ENCODE data around the gene IFI44L. TPM values are rescaled to one million over a fixed set of nuclear protein-coding genes. Genes with fewer than 3 reads are reported as not detected.

IFI44L gene
- total RNA-seq, 3 donors from 2014 or later (not counting 1 experiment from before 2014, with no cell fraction given) = 5.2 to 12.6 (median 6.7) TPM

DNA sequence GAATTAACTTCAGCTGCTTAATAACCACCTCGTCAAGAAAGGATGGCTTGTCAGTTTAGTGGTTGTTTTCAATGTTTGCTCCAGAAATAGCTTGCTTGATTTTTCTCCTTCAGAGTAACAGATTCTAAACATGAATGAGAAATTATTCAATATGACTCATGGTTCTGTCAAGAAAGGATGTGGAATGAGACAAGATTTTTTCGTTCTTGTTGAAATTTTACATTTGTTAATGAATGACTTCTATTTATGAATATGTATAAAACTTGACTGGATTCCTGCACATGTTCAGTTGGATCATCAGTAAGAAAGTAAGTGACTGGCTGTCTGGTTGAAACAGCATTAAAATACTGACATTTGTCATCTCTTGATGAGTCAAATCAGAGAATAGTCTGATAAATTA, 67.7 kb downstream of the IFI44L start:
- no peak overlapping the region for H3K4me3 Mint-ChIP-seq
- Histone ChIP-seq H3K9me3 (ENCODE audit: control insufficient read depth, insufficient read depth, low read length) (no peaks in the 10 kb centered on the region), H3K4me3 (ENCODE audit: low read length) (no peak overlapping the region), H3K4me1 (ENCODE audit: control insufficient read depth, insufficient read depth, low read length) (no peaks in the 10 kb centered on the region), H3K36me3 (ENCODE audit: control insufficient read depth, insufficient read depth, low read length) (no peaks in the 10 kb centered on the region), H3K27ac (ENCODE audit: low read length) (no peak overlapping the region), H3K27me3 (ENCODE audit: control insufficient read depth, insufficient read depth, low read length) (no peaks in the 10 kb centered on the region)
- DNase-seq (no peak), ATAC-seq (no peak)
- H3K9me3 Mint-ChIP-seq = no peaks in the 10 kb centered on the region
- TF ChIP-seq, protein P1, sequence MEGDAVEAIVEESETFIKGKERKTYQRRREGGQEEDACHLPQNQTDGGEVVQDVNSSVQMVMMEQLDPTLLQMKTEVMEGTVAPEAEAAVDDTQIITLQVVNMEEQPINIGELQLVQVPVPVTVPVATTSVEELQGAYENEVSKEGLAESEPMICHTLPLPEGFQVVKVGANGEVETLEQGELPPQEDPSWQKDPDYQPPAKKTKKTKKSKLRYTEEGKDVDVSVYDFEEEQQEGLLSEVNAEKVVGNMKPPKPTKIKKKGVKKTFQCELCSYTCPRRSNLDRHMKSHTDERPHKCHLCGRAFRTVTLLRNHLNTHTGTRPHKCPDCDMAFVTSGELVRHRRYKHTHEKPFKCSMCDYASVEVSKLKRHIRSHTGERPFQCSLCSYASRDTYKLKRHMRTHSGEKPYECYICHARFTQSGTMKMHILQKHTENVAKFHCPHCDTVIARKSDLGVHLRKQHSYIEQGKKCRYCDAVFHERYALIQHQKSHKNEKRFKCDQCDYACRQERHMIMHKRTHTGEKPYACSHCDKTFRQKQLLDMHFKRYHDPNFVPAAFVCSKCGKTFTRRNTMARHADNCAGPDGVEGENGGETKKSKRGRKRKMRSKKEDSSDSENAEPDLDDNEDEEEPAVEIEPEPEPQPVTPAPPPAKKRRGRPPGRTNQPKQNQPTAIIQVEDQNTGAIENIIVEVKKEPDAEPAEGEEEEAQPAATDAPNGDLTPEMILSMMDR (IDR thresholded peaks at IDR 0.05) = no peak
- H3K27ac Mint-ChIP-seq = no peak overlapping the region
- no peaks in the 10 kb centered on the region for H3K36me3 Mint-ChIP-seq
- intact Hi-C loops (cut with micrococcal nuclease) = no loop called here
- 61% methylated on average over 2 of the region's 2 CpGs for WGBS (ENCODE audit: insufficient coverage)
- no peaks in the 10 kb centered on the region for H3K4me1 Mint-ChIP-seq
- H3K27me3 Mint-ChIP-seq (ENCODE audit: low read depth in 2 of 2) = peaks cover 12 to 16% of the 10 kb centered on the region in 2 donors

DNA sequence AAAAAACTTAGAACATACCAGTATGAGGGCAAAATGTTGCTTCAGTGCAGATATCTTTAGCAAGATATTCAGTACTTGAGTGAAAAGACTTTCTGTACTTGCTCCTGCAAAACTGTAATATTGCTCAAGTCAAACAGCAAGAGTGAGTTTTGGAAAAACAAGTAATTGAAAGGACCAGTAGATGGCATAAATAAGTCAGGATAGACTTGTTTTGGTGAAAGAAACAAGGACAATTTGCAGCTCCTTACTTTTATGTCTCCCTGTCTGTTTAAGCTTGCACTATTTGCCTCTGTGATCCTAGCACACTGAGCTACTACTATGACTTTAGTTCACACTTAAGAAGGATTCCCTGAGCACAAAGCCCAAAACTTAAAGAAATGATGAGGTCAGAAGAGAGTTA, 68.4 kb downstream of the IFI44L start:
- Histone ChIP-seq H3K4me3 (ENCODE audit: low read length) (no peak overlapping the region), H3K9me3 (ENCODE audit: control insufficient read depth, insufficient read depth, low read length) (no peaks in the 10 kb centered on the region), H3K36me3 (ENCODE audit: control insufficient read depth, insufficient read depth, low read length) (no peaks in the 10 kb centered on the region), H3K4me1 (ENCODE audit: control insufficient read depth, insufficient read depth, low read length) (no peaks in the 10 kb centered on the region), H3K27me3 (ENCODE audit: control insufficient read depth, insufficient read depth, low read length) (no peaks in the 10 kb centered on the region), H3K27ac (ENCODE audit: low read length) (no peak overlapping the region)
- no peak for DNase-seq
- ATAC-seq = no peak
- Mint-ChIP-seq H3K4me3 (no peak overlapping the region), H3K9me3 (no peaks in the 10 kb centered on the region), H3K36me3 (no peaks in the 10 kb centered on the region), H3K27me3 (ENCODE audit: low read depth in 2 of 2) (peaks cover 9 to 16% of the 10 kb centered on the region in 2 donors), H3K4me1 (no peaks in the 10 kb centered on the region), H3K27ac (no peak overlapping the region)
- TF ChIP-seq, protein P1 (IDR thresholded peaks at IDR 0.05) = no peak
- intact Hi-C loops (cut with micrococcal nuclease) = no loop called here

DNA sequence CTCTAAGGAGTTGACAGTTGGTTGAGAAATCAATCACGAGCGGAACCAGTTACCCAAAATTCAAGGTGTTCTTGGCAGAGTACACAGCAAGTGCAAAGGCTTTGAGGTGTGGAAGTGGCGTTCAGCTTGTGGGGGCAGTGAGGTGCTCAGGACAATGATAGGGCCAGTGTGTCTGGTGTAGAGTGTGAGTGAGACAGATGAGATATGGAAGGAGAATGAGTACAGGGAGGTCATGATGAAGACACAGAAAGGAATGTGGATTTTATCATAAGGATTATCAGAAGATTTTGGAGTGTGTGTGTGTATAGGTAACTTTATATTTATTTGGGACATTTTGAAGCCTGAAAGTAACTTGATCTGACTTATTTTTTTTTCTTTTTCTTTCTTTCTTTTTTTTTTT, 70.3 kb downstream of the IFI44L start:
- no peaks in the 10 kb centered on the region for H3K36me3 ChIP-seq (ENCODE audit: control insufficient read depth, insufficient read depth, low read length)
- H3K4me1 Mint-ChIP-seq = no peaks in the 10 kb centered on the region
- no peaks in the 10 kb centered on the region for H3K9me3 ChIP-seq (ENCODE audit: control insufficient read depth, insufficient read depth, low read length)
- no peak overlapping the region for H3K4me3 ChIP-seq (ENCODE audit: low read length)
- H3K27ac Mint-ChIP-seq = no peak overlapping the region
- H3K4me1 ChIP-seq (ENCODE audit: control insufficient read depth, insufficient read depth, low read length) = no peaks in the 10 kb centered on the region
- intact Hi-C loops (cut with micrococcal nuclease) = no loop called here
- no peaks in the 10 kb centered on the region for H3K9me3 Mint-ChIP-seq
- 88% methylated on average over 3 of the region's 3 CpGs for WGBS (ENCODE audit: insufficient coverage)
- no peak for ATAC-seq
- H3K36me3 Mint-ChIP-seq = no peaks in the 10 kb centered on the region
- H3K27me3 ChIP-seq (ENCODE audit: control insufficient read depth, insufficient read depth, low read length) = no peaks in the 10 kb centered on the region
- H3K27me3 Mint-ChIP-seq (ENCODE audit: low read depth in 2 of 2) = peaks cover 0 to 8% of the 10 kb centered on the region in 2 donors
- no peak overlapping the region for H3K27ac ChIP-seq (ENCODE audit: low read length)
- TF ChIP-seq, protein P1 (IDR thresholded peaks at IDR 0.05) = no peak
- no peak for DNase-seq
- no peak overlapping the region for H3K4me3 Mint-ChIP-seq

DNA sequence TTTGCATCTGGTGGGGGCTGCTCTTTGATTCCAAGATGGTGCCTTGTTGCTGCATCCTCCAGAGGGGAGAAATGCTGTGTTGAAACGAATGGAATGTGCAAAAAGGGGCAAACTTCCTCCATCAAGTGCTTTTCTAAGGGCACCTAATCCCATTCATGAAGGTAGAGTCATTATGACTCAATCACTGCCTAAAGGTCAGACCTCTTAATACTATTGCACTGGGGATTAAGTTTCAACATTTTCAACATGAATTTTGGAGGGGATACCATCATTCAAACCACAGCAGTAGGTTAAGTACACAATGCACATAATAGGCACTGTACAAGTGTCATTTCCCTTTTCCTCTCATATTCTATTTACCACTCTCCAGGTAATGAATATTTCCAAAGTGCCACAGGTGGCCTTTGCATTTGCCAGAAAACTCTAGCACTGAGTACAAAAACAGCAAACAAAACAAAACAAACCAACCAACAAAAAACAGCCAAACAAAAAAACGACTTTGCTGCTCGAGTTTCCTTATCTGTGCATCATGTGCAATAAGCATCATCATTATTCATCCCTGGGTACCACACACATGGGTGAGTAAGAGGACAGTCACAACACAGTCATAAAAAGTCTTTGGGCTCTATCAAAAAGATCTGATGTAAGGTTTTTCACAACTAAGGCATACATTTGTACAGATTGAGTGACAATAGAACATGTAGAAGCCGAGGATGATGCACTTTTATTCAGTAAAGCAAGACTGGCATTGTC, 71.9 kb downstream of the IFI44L start:
- Mint-ChIP-seq H3K4me3 (no peak overlapping the region), H3K27me3 (ENCODE audit: low read depth in 2 of 2) (peaks cover 0 to 8% of the 10 kb centered on the region in 2 donors), H3K9me3 (no peaks in the 10 kb centered on the region), H3K36me3 (no peaks in the 10 kb centered on the region), H3K27ac (no peak overlapping the region), H3K4me1 (no peaks in the 10 kb centered on the region)
- Histone ChIP-seq H3K4me1 (ENCODE audit: control insufficient read depth, insufficient read depth, low read length) (no peaks in the 10 kb centered on the region), H3K9me3 (ENCODE audit: control insufficient read depth, insufficient read depth, low read length) (no peaks in the 10 kb centered on the region), H3K4me3 (ENCODE audit: low read length) (no peak overlapping the region), H3K36me3 (ENCODE audit: control insufficient read depth, insufficient read depth, low read length) (no peaks in the 10 kb centered on the region), H3K27ac (ENCODE audit: low read length) (no peak overlapping the region), H3K27me3 (ENCODE audit: control insufficient read depth, insufficient read depth, low read length) (no peaks in the 10 kb centered on the region)
- no peak for DNase-seq
- TF ChIP-seq, protein P1 (IDR thresholded peaks at IDR 0.05) = no peak
- no peak for ATAC-seq
- WGBS (ENCODE audit: insufficient coverage) = 67% methylated on average over 3 of the region's 4 CpGs
- intact Hi-C loops (cut with micrococcal nuclease) = no loop called here
